RPMI8226 (cell line): Measurements from ENCODE around the gene ATXN1.

Experiments used
- DNase-seq: peaks from one replicate; pipeline ENCODE4 v3.0.0-alpha.2; 2015

Gene ATXN1

GRCh38 chr6:16369989-16370388 is 391.3 kb downstream of the ATXN1 start:
- no peak for DNase-seq

- no peak for DNase-seq
Measured at GRCh38 chr6:16369140-16369745, 392.0 kb downstream of the ATXN1 start.

GRCh38 chr6:16367571-16367970 is 393.7 kb downstream of the ATXN1 start:
- DNase-seq: no peak

- no peak for DNase-seq
Measured at GRCh38 chr6:16363749-16364148, 397.5 kb downstream of the ATXN1 start.

GRCh38 chr6:16362819-16363589 is 398.3 kb downstream of the ATXN1 start:
- no peak for DNase-seq

GRCh38 chr6:16362296-16362695 is 399.0 kb downstream of the ATXN1 start:
- DNase-seq: no peak

GRCh38 chr6:16361861-16362260 is 399.4 kb downstream of the ATXN1 start:
- DNase-seq: no peak

GRCh38 chr6:16361121-16361520 is 400.1 kb downstream of the ATXN1 start:
- DNase-seq: no peak

GRCh38 chr6:16360365-16360764 is 400.9 kb downstream of the ATXN1 start:
- no peak for DNase-seq

GRCh38 chr6:16359563-16359962 is 401.7 kb downstream of the ATXN1 start:
- DNase-seq: no peak

GRCh38 chr6:16358531-16359138 is 402.6 kb downstream of the ATXN1 start:
- DNase-seq: no peak

GRCh38 chr6:16355699-16356446 is 405.4 kb downstream of the ATXN1 start:
- no peak for DNase-seq

GRCh38 chr6:16355238-16355637 is 406.0 kb downstream of the ATXN1 start:
- no peak for DNase-seq

GRCh38 chr6:16354692-16355091 is 406.6 kb downstream of the ATXN1 start:
- no peak for DNase-seq

- no peak for DNase-seq
Measured at GRCh38 chr6:16352821-16353438, 408.3 kb downstream of the ATXN1 start.

GRCh38 chr6:16352258-16352635 is 409.0 kb downstream of the ATXN1 start:
- no peak for DNase-seq

GRCh38 chr6:16349544-16349943 is 411.7 kb downstream of the ATXN1 start:
- no peak for DNase-seq

GRCh38 chr6:16346831-16347230 is 414.4 kb downstream of the ATXN1 start:
- no peak for DNase-seq

GRCh38 chr6:16345449-16346330 is 415.6 kb downstream of the ATXN1 start:
- DNase-seq: no peak

GRCh38 chr6:16344756-16345155 is 416.5 kb downstream of the ATXN1 start:
- no peak for DNase-seq

GRCh38 chr6:16343593-16343992 is 417.7 kb downstream of the ATXN1 start:
- DNase-seq: no peak

GRCh38 chr6:16339265-16339587 is 422.0 kb downstream of the ATXN1 start:
- DNase-seq: no peak
